Karpas-422 (cell line): ENCODE measurements around the gene CRIM1. TPM values are rescaled to one million over a fixed set of nuclear protein-coding genes. Genes with fewer than 3 reads are reported as not detected.

Experiments used
- DNase-seq: peaks from one replicate; pipeline ENCODE4 v3.0.0-alpha.2; 2015
- H2AFZ ChIP-seq: fragments of 200-600 bp; sonication (generic); 2 replicates; pipeline ENCODE4 v1.6.1; 2014; ENCODE audit warnings: antibody characterized with exemption, low read length, mixed read lengths
- H3K27ac ChIP-seq: fragments of 200-600 bp; sonication (generic); 2 replicates; pipeline ENCODE4 v1.5.1; 2014; ENCODE audit warnings: mild to moderate bottlenecking, low read length, moderate library complexity
- H3K27me3 ChIP-seq: fragments of 200-600 bp; sonication (generic); 2 replicates; pipeline ENCODE4 v1.6.1; 2014; ENCODE audit warnings: low read length, mixed read lengths
- H3K36me3 ChIP-seq: fragments of 200-600 bp; sonication (generic); 2 replicates; pipeline ENCODE4 v1.6.1; 2014; ENCODE audit warnings: low read length, mixed read lengths; ENCODE audit not compliant: insufficient read depth
- H3K4me1 ChIP-seq: fragments of 200-600 bp; sonication (generic); 2 replicates; pipeline ENCODE4 v1.6.1; 2014; ENCODE audit warnings: mild to moderate bottlenecking, low read length, mixed read lengths
- H3K4me2 ChIP-seq: fragments of 200-600 bp; sonication (generic); 2 replicates; pipeline ENCODE4 v1.6.1; 2014; ENCODE audit warnings: low read length, low read depth, mild to moderate bottlenecking; ENCODE audit not compliant: poor library complexity, severe bottlenecking
- H3K4me3 ChIP-seq: fragments of 200-600 bp; sonication (generic); 2 replicates; pipeline ENCODE4 v1.5.1; 2014; ENCODE audit warnings: mild to moderate bottlenecking, antibody characterized with exemption, low read length, mixed read lengths
- H3K79me2 ChIP-seq: fragments of 200-600 bp; sonication (generic); 2 replicates; pipeline ENCODE4 v1.6.1; 2014; ENCODE audit warnings: mild to moderate bottlenecking, low read length, mixed read lengths
- H3K9ac ChIP-seq: fragments of 200-600 bp; sonication (generic); 2 replicates; pipeline ENCODE4 v1.6.0; 2014; ENCODE audit warnings: low read length
- H3K9me2 ChIP-seq: fragments of 200-600 bp; sonication (generic), shearing (Covaris generic); replicated peaks from 2 replicates; pipeline ENCODE4 v1.6.0; 2014; ENCODE audit warnings: mild to moderate bottlenecking, low read length, moderate library complexity; ENCODE audit not compliant: insufficient read depth
- H3K9me3 ChIP-seq: fragments of 300-700, 200-600 bp; sonication (generic); 2 replicates; pipeline ENCODE4 v1.6.1; 2014; ENCODE audit warnings: low read length, mixed read lengths
- H4K20me1 ChIP-seq: fragments of 200-600 bp; sonication (generic); 2 replicates; pipeline ENCODE4 v1.6.1; 2014; ENCODE audit warnings: mild to moderate bottlenecking, antibody characterized with exemption, low read length, low read depth; ENCODE audit not compliant: insufficient read depth
- total RNA-seq: library from RNA; depleted of rRNA; stranded (reverse); fragments of >200 nt; shearing (Covaris generic); gene quantifications from 2 replicates; pipeline ENCODE4 v1.2.3, GENCODE V29; 2014; ENCODE audit warnings: low replicate concordance

Gene CRIM1
- total RNA-seq, 1 experiment from 2014 or later: not detected

GRCh38 chr2:36381993-36382392 lies 26.4 kb downstream of the CRIM1 start:
- H2AFZ ChIP-seq: no peak overlapping the region
- H3K9me3 ChIP-seq: no peaks in the 10 kb centered on the region
- no peaks in the 10 kb centered on the region for H3K36me3 ChIP-seq
- H3K4me3 ChIP-seq: no peak overlapping the region
- no peak overlapping the region for H3K27ac ChIP-seq
- no peaks in the 10 kb centered on the region for H4K20me1 ChIP-seq
- H3K9ac ChIP-seq: no peak overlapping the region
- no peaks in the 10 kb centered on the region for H3K4me1 ChIP-seq
- H3K79me2 ChIP-seq: no peaks in the 10 kb centered on the region
- no peaks in the 10 kb centered on the region for H3K9me2 ChIP-seq
- H3K4me2 ChIP-seq: no peak overlapping the region
- DNase-seq: no peak
- no peaks in the 10 kb centered on the region for H3K27me3 ChIP-seq

DNA sequence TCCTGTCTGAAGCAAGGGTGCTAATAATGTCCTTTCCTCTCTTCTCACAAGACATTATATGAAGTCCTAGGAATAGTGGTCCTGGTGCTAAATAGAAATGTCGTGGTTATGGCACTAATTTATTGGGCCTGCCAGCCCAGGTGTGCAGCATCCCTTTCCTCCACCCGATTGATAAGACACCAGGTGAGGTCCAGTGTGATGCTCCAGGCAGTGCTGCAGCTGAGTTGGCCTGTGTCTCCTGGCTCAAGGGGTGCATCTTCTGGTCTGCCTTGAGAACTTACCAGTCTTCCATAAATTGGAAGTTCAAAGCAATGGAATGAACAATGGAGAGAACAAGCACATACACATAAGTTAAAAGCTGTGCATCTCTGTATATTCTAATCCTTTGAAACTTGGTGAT lies 26.9 kb downstream of the CRIM1 start:
- Histone ChIP-seq H3K4me1 (no peaks in the 10 kb centered on the region), H3K79me2 (no peaks in the 10 kb centered on the region), H4K20me1 (no peaks in the 10 kb centered on the region), H3K4me2 (no peak overlapping the region), H3K9me2 (no peaks in the 10 kb centered on the region), H3K27ac (no peak overlapping the region), H2AFZ (no peak overlapping the region), H3K9me3 (no peaks in the 10 kb centered on the region), H3K27me3 (no peaks in the 10 kb centered on the region), H3K9ac (no peak overlapping the region), H3K36me3 (no peaks in the 10 kb centered on the region), H3K4me3 (no peak overlapping the region)
- DNase-seq: no peak

- H3K9me2 ChIP-seq: no peaks in the 10 kb centered on the region
- no peak overlapping the region for H2AFZ ChIP-seq
- no peaks in the 10 kb centered on the region for H3K27me3 ChIP-seq
- no peaks in the 10 kb centered on the region for H3K79me2 ChIP-seq
- H3K4me3 ChIP-seq: no peak overlapping the region
- no peak for DNase-seq
- H3K9me3 ChIP-seq: no peaks in the 10 kb centered on the region
- H3K36me3 ChIP-seq: no peaks in the 10 kb centered on the region
- no peak overlapping the region for H3K9ac ChIP-seq
- H3K4me2 ChIP-seq: no peak overlapping the region
- H3K27ac ChIP-seq: no peak overlapping the region
- H4K20me1 ChIP-seq: no peaks in the 10 kb centered on the region
- no peaks in the 10 kb centered on the region for H3K4me1 ChIP-seq
Observed at GRCh38 chr2:36383726-36384125, 28.1 kb downstream of the CRIM1 start.

GRCh38 chr2:36384454-36384853 lies 28.9 kb downstream of the CRIM1 start:
- Histone ChIP-seq H3K79me2 (no peaks in the 10 kb centered on the region), H2AFZ (no peak overlapping the region), H4K20me1 (no peaks in the 10 kb centered on the region), H3K36me3 (no peaks in the 10 kb centered on the region), H3K27ac (no peak overlapping the region), H3K4me3 (no peak overlapping the region), H3K4me2 (no peak overlapping the region), H3K9me2 (no peaks in the 10 kb centered on the region), H3K4me1 (no peaks in the 10 kb centered on the region), H3K9ac (no peak overlapping the region), H3K27me3 (no peaks in the 10 kb centered on the region), H3K9me3 (no peaks in the 10 kb centered on the region)
- DNase-seq: no peak

DNA sequence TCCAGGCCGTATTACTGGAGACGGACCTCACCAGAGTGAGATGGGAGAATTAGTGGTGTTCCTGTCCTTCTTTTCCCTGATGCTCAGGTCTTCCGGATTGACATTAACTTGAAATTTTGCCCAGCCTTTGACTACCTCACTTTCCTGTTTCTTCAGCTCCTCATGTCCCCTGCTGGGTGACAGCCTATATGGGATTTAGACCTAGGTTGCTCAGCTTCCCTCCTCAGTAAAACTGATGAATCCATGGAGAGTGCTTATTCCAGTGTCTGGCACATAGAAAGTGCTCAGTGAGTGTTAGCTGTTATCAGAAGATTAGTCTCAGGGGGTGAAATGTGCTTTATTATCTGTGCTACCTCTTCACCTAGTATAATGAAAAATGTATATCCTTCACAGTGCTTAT lies 30.0 kb downstream of the CRIM1 start:
- Histone ChIP-seq H3K4me3 (no peak overlapping the region), H3K27me3 (no peaks in the 10 kb centered on the region), H4K20me1 (no peaks in the 10 kb centered on the region), H3K9ac (no peak overlapping the region), H3K4me1 (no peaks in the 10 kb centered on the region), H3K9me2 (no peaks in the 10 kb centered on the region), H3K9me3 (no peaks in the 10 kb centered on the region), H2AFZ (no peak overlapping the region), H3K36me3 (no peaks in the 10 kb centered on the region), H3K27ac (no peak overlapping the region), H3K4me2 (no peak overlapping the region), H3K79me2 (no peaks in the 10 kb centered on the region)
- no peak for DNase-seq

GRCh38 chr2:36387258-36387916 lies 31.8 kb downstream of the CRIM1 start:
- H3K4me2 ChIP-seq: no peak overlapping the region
- no peaks in the 10 kb centered on the region for H3K4me1 ChIP-seq

DNA sequence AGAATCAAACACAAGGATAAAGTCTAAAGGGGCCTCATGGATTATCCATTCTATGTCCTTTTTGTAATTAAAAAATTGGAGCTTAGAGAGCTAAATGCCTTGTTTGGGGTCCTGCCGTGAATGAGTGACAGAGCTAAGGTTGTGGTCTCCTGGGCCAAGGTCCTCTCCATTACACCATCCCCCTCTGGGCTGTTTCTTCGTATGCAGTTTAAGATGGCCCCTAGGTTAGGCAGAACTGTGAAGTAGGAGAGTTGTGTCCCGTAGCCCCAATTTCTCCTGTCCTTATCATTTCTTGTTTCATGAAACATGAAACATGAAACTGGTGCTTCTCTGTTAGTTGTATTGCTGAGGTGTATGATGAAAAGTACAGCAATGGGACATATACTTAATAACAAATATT lies 32.9 kb downstream of the CRIM1 start:
- Histone ChIP-seq H2AFZ (no peak overlapping the region), H4K20me1 (no peaks in the 10 kb centered on the region), H3K79me2 (no peaks in the 10 kb centered on the region), H3K27ac (no peak overlapping the region), H3K27me3 (no peaks in the 10 kb centered on the region), H3K4me1 (no peaks in the 10 kb centered on the region), H3K4me2 (no peak overlapping the region), H3K4me3 (no peak overlapping the region), H3K9me3 (no peaks in the 10 kb centered on the region), H3K9ac (no peak overlapping the region), H3K9me2 (no peaks in the 10 kb centered on the region), H3K36me3 (no peaks in the 10 kb centered on the region)
- no peak for DNase-seq

More at GRCh38 chr2:36387258-36387916, 31.8 kb downstream of the CRIM1 start:
- no peaks in the 10 kb centered on the region for H3K36me3 ChIP-seq
- H3K9me2 ChIP-seq: no peaks in the 10 kb centered on the region
- no peak overlapping the region for H3K9ac ChIP-seq
- no peak for DNase-seq
- no peaks in the 10 kb centered on the region for H4K20me1 ChIP-seq
- H3K27ac ChIP-seq: no peak overlapping the region
- no peak overlapping the region for H2AFZ ChIP-seq
- H3K4me3 ChIP-seq: no peak overlapping the region
- no peaks in the 10 kb centered on the region for H3K27me3 ChIP-seq
- H3K9me3 ChIP-seq: no peaks in the 10 kb centered on the region
- no peaks in the 10 kb centered on the region for H3K79me2 ChIP-seq

DNA sequence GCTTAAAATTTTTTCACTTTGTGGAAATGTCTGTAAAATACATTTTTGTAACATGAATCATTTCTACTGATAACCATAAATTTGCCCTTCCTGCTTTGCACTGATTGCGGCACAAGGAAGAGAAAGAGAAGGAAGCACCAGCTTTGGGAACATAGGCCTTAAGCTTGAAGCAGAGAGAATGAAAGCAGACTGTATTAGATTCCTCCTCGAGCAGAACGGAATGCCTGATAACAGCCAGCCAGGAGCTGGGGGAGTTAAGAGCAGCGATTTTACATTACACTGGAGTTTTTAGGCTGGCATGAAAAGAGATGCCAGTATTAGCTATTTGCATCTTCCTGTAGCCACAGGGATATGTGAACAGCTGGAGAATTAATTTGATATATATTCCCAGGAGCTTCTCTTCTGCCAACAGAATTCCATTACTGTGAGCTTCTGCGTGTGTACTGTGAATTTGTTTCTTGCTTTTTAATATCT lies 33.5 kb downstream of the CRIM1 start:
- DNase-seq: no peak
- H3K4me3 ChIP-seq: no peak overlapping the region
- no peaks in the 10 kb centered on the region for H3K4me1 ChIP-seq
- no peaks in the 10 kb centered on the region for H3K27me3 ChIP-seq
- no peak overlapping the region for H2AFZ ChIP-seq
- H3K79me2 ChIP-seq: no peaks in the 10 kb centered on the region
- H3K36me3 ChIP-seq: no peaks in the 10 kb centered on the region
- no peaks in the 10 kb centered on the region for H4K20me1 ChIP-seq
- H3K27ac ChIP-seq: no peak overlapping the region
- H3K9me2 ChIP-seq: no peaks in the 10 kb centered on the region
- H3K9ac ChIP-seq: no peak overlapping the region
- no peaks in the 10 kb centered on the region for H3K9me3 ChIP-seq
- H3K4me2 ChIP-seq: no peak overlapping the region
